ENCODE data around the gene MVB12A.

The MVB12A gene

GRCh38 chr19:17424743-17425365 is 5.0 kb downstream of the MVB12A start:
- TF ChIP-seq CTCF (conservative IDR thresholded peaks at IDR 0.05; ENCODE audit: control insufficient read depth, insufficient read depth, low read depth, low read length) = peak; percentile 34
- no peak overlapping the region for H3K4me3 ChIP-seq (ENCODE audit: control insufficient read depth, low read depth, low read length)
- DNase-seq (ENCODE audit: low read depth) = peak; percentile 23

- no peak for TF ChIP-seq CTCF (conservative IDR thresholded peaks at IDR 0.05; ENCODE audit: control insufficient read depth, insufficient read depth, low read depth, low read length)
- H3K4me3 ChIP-seq (ENCODE audit: control insufficient read depth, low read depth, low read length) = no peak overlapping the region
- no peak for DNase-seq (ENCODE audit: low read depth)
These were observed 9.8 kb downstream of the MVB12A start for GRCh38 chr19:17429641-17430113.

GRCh38 chr19:17431417-17431816 is 11.6 kb downstream of the MVB12A start:
- no peak for TF ChIP-seq CTCF (conservative IDR thresholded peaks at IDR 0.05; ENCODE audit: control insufficient read depth, insufficient read depth, low read depth, low read length)
- H3K4me3 ChIP-seq (ENCODE audit: control insufficient read depth, low read depth, low read length) = no peak overlapping the region
- DNase-seq (ENCODE audit: low read depth) = no peak

- no peak overlapping the region for H3K4me3 ChIP-seq (ENCODE audit: control insufficient read depth, low read depth, low read length)
- no peak for TF ChIP-seq CTCF (conservative IDR thresholded peaks at IDR 0.05; ENCODE audit: control insufficient read depth, insufficient read depth, low read depth, low read length)
- no peak for DNase-seq (ENCODE audit: low read depth)
These were observed 15.4 kb downstream of the MVB12A start for GRCh38 chr19:17435218-17435617.

GRCh38 chr19:17436094-17436873 is 16.4 kb downstream of the MVB12A start:
- TF ChIP-seq CTCF (conservative IDR thresholded peaks at IDR 0.05; ENCODE audit: control insufficient read depth, insufficient read depth, low read depth, low read length) = no peak
- no peak for DNase-seq (ENCODE audit: low read depth)
- no peak overlapping the region for H3K4me3 ChIP-seq (ENCODE audit: control insufficient read depth, low read depth, low read length)

- TF ChIP-seq CTCF (conservative IDR thresholded peaks at IDR 0.05; ENCODE audit: control insufficient read depth, insufficient read depth, low read depth, low read length) = no peak
- H3K4me3 ChIP-seq (ENCODE audit: control insufficient read depth, low read depth, low read length) = no peak overlapping the region
- no peak for DNase-seq (ENCODE audit: low read depth)
These were observed 17.0 kb downstream of the MVB12A start for GRCh38 chr19:17436874-17437267.

Data from fibroblast of mammary gland (primary cell).